ENCODE results near the gene WWP2.

GRCh38 chr16:69754143-69754468, 8.0 kb upstream of the WWP2 start:
- no peak for TF ChIP-seq EZH2 (IDR thresholded peaks at IDR 0.05)
- TF ChIP-seq POLR2AphosphoS5 (IDR thresholded peaks at IDR 0.05; ENCODE audit: borderline replicate concordance, low read depth, low read length), result no peak
- TF ChIP-seq FOXP2 (optimal IDR thresholded peaks at IDR 0.05; ENCODE audit: control extremely low read depth, extremely low read length, insufficient read depth), result no peak

Measured in SK-N-MC (cell line).